OCI-LY1 (cell line): Measurements from ENCODE around the gene KCNH8.

ENCODE experiments used
- H2AFZ ChIP-seq: fragments of 200-600 bp; sonication (generic), shearing (Covaris generic); 2 replicates; pipeline ENCODE4 v1.6.0; 2014; ENCODE audit warnings: antibody characterized with exemption, mild to moderate bottlenecking, low read length
- H3F3A ChIP-seq: fragments of 200-600 bp; sonication (generic), shearing (Covaris generic); 2 replicates; pipeline ENCODE4 v1.6.0; 2014; ENCODE audit warnings: mild to moderate bottlenecking, antibody characterized with exemption, low read length, moderate library complexity; ENCODE audit not compliant: insufficient read depth
- H3K27ac ChIP-seq: fragments of 200-600 bp; sonication (generic); 2 replicates; pipeline ENCODE4 v1.5.1; 2014; ENCODE audit warnings: low read length, mixed run types, mild to moderate bottlenecking, low read depth; ENCODE audit not compliant: poor library complexity, severe bottlenecking
- H3K27me3 ChIP-seq: fragments of 200-600 bp; sonication (generic); 2 replicates; pipeline ENCODE4 v1.6.0; 2014; ENCODE audit warnings: antibody characterized with exemption, mild to moderate bottlenecking, low read length, moderate library complexity; ENCODE audit not compliant: insufficient read depth
- H3K36me3 ChIP-seq: fragments of 200-600 bp; sonication (generic); 2 replicates; pipeline ENCODE4 v1.6.1; 2014; ENCODE audit warnings: mild to moderate bottlenecking, antibody characterized with exemption, low read length, moderate library complexity, mixed read lengths; ENCODE audit not compliant: insufficient read depth
- H3K4me1 ChIP-seq: fragments of 200-600 bp; sonication (generic); 2 replicates; pipeline ENCODE4 v1.5.1; 2014; ENCODE audit warnings: mild to moderate bottlenecking, low read length, moderate library complexity; ENCODE audit not compliant: insufficient read depth, severe bottlenecking
- H3K4me2 ChIP-seq: fragments of 200-600 bp; sonication (generic), shearing (Covaris generic); 2 replicates; pipeline ENCODE4 v1.6.1; 2014; ENCODE audit warnings: low read length
- H3K4me3 ChIP-seq: fragments of 200-600 bp; sonication (generic); 2 replicates; pipeline ENCODE4 v1.5.1; 2014; ENCODE audit warnings: low read length, low read depth, mild to moderate bottlenecking, mixed read lengths; ENCODE audit not compliant: poor library complexity, severe bottlenecking
- H3K79me2 ChIP-seq: fragments of 200-600 bp; shearing (Covaris generic); 2 replicates; pipeline ENCODE4 v1.6.1; 2016; ENCODE audit warnings: mixed run types, low read length, mixed read lengths; ENCODE audit not compliant: insufficient read depth
- H3K9ac ChIP-seq: fragments of 200-600 bp; sonication (generic), shearing (Covaris generic); 2 replicates; pipeline ENCODE4 v1.6.1; 2014; ENCODE audit warnings: mild to moderate bottlenecking, low read length, mixed read lengths
- H3K9me2 ChIP-seq: fragments of 200-600 bp; sonication (generic), shearing (Covaris generic); 2 replicates; pipeline ENCODE4 v1.6.1; 2014; ENCODE audit warnings: low read depth, mild to moderate bottlenecking, low read length, mixed read lengths
- H3K9me3 ChIP-seq: fragments of 200-600 bp; shearing (Covaris generic); 2 replicates; pipeline ENCODE4 v1.6.1; 2014; ENCODE audit warnings: low read length, mixed read lengths
- H4K20me1 ChIP-seq: fragments of 200-600 bp; sonication (generic), shearing (Covaris generic); 2 replicates; pipeline ENCODE4 v1.6.0; 2016; ENCODE audit warnings: mild to moderate bottlenecking, low read length; ENCODE audit not compliant: insufficient read depth
- CTCF ChIP-seq: fragments of 200-600 bp; sonication (generic), shearing (Covaris generic); IDR thresholded peaks from 2 replicates; pipeline ENCODE4 v1.5.1; 2017; ENCODE audit warnings: mild to moderate bottlenecking, antibody characterized with exemption, low read length, moderate library complexity, mixed read lengths
- EZH2 ChIP-seq: fragments of 200-600 bp; sonication (generic), shearing (Covaris generic); IDR thresholded peaks from 2 replicates; pipeline ENCODE4 v1.8.0; 2017; ENCODE audit warnings: borderline replicate concordance, mixed run types, mild to moderate bottlenecking, antibody characterized with exemption, low read length, moderate library complexity, mixed read lengths

KCNH8 gene

GRCh38 chr3:19159966-19160635 lies 11.8 kb downstream of the KCNH8 start:
- no peak overlapping the region for H3K4me2 ChIP-seq
- H3K9me2 ChIP-seq = no peaks in the 10 kb centered on the region
- no peaks in the 10 kb centered on the region for H4K20me1 ChIP-seq

GRCh38 chr3:19165654-19166053 lies 17.3 kb downstream of the KCNH8 start:
- Histone ChIP-seq H3F3A (no peaks in the 10 kb centered on the region), H3K4me1 (no peaks in the 10 kb centered on the region), H3K4me3 (no peak overlapping the region), H3K27ac (no peak overlapping the region), H3K9me3 (no peaks in the 10 kb centered on the region), H4K20me1 (no peaks in the 10 kb centered on the region), H3K79me2 (no peaks in the 10 kb centered on the region), H3K9me2 (no peaks in the 10 kb centered on the region), H3K27me3 (no peaks in the 10 kb centered on the region), H2AFZ (no peak overlapping the region), H3K4me2 (no peak overlapping the region), H3K36me3 (no peaks in the 10 kb centered on the region), H3K9ac (no peak overlapping the region)
- TF ChIP-seq EZH2 = no peak
- TF ChIP-seq CTCF = no peak

More at GRCh38 chr3:19159966-19160635, 11.8 kb downstream of the KCNH8 start:
- TF ChIP-seq CTCF = no peak
- TF ChIP-seq EZH2 = no peak
- Histone ChIP-seq H3K4me3 (no peak overlapping the region), H3K27ac (no peak overlapping the region), H3F3A (no peaks in the 10 kb centered on the region), H3K27me3 (no peaks in the 10 kb centered on the region), H3K36me3 (no peaks in the 10 kb centered on the region), H2AFZ (no peak overlapping the region), H3K9me3 (no peaks in the 10 kb centered on the region), H3K4me1 (no peaks in the 10 kb centered on the region), H3K9ac (no peak overlapping the region), H3K79me2 (no peaks in the 10 kb centered on the region)

- no peaks in the 10 kb centered on the region for H3K27me3 ChIP-seq
- no peak for TF ChIP-seq CTCF
- TF ChIP-seq EZH2 = no peak
- H2AFZ ChIP-seq = no peak overlapping the region
These were observed 23.5 kb downstream of the KCNH8 start for GRCh38 chr3:19171794-19172193.

More at GRCh38 chr3:19171794-19172193, 23.5 kb downstream of the KCNH8 start:
- H3K4me1 ChIP-seq = no peaks in the 10 kb centered on the region
- no peak overlapping the region for H3K9ac ChIP-seq
- H3K36me3 ChIP-seq = no peaks in the 10 kb centered on the region
- no peaks in the 10 kb centered on the region for H3K9me2 ChIP-seq
- no peak overlapping the region for H3K4me3 ChIP-seq
- H3K9me3 ChIP-seq = no peaks in the 10 kb centered on the region
- H3F3A ChIP-seq = no peaks in the 10 kb centered on the region
- no peak overlapping the region for H3K4me2 ChIP-seq
- no peaks in the 10 kb centered on the region for H3K79me2 ChIP-seq
- no peaks in the 10 kb centered on the region for H4K20me1 ChIP-seq
- no peak overlapping the region for H3K27ac ChIP-seq
